ENCODE data around the gene RAG1. TPM values are rescaled to one million over a fixed set of nuclear protein-coding genes. Genes with fewer than 3 reads are reported as not detected.
A peak's percentile ranks its signal among the peaks of the same experiment; 100 is the strongest.

RAG1 gene
- total and polyA plus RNA-seq, 2 of the 8 experiments (the other 6 are each of a cell fraction or from before 2014, with no cell fraction given), result 0.14 to 0.58 TPM

- Histone ChIP-seq H2BK20ac (ENCODE audit: low read length) (no peak overlapping the region), H3K23me2 (ENCODE audit: low read depth, low read length) (no peaks in the 10 kb centered on the region), H3K9me3 (ENCODE audit: insufficient read depth in 2 of 2, low read depth in 1 of 2, low read length in 1 of 2) (no peaks in the 10 kb centered on the region), H4K5ac (ENCODE audit: insufficient read length, low read depth, low read length) (no peak overlapping the region), H3K4ac (replicated peaks; ENCODE audit: insufficient read length, low read depth, low read length) (no peak overlapping the region), H3K27me3 (replicated peaks in 1 of 4; ENCODE audit: control insufficient read depth in 3 of 4, extremely low read depth in 1 of 4, insufficient read depth in 3 of 4, low read length in 3 of 4) (peaks cover 0 to 1% (median 0%) of the 10 kb centered on the region in 4 experiments; a peak in 1 of 7 replicates), H2AFZ (ENCODE audit: low read length) (0 out of 2 replicates have a peak overlapping the region, but pooled peaks have one; percentile 41), H3K23ac (ENCODE audit: insufficient read length) (no peak overlapping the region), H3K27ac (ENCODE audit: low read depth, low read length) (no peak overlapping the region), H4K91ac (replicated peaks; ENCODE audit: insufficient read length, low read length) (no peak overlapping the region), H2BK120ac (replicated peaks; ENCODE audit: low read depth, low read length) (no peak overlapping the region), H3K9ac (replicated peaks in 1 of 4; ENCODE audit: extremely low read depth in 1 of 4, low read depth in 3 of 4, low read length in 3 of 4) (no peak overlapping the region), H2BK5ac (ENCODE audit: low read depth, low read length) (no peak overlapping the region), H3K14ac (ENCODE audit: insufficient read length) (no peak overlapping the region), H3K36me3 (ENCODE audit: control insufficient read depth in 2 of 4, insufficient read depth in 4 of 4, low read length in 3 of 4) (no peaks in the 10 kb centered on the region), H3K18ac (ENCODE audit: extremely low read depth, low read length) (no peak overlapping the region), H3K4me2 (ENCODE audit: insufficient read depth in 1 of 2, low read depth in 2 of 2, low read length in 2 of 2) (no peak overlapping the region), H4K20me1 (replicated peaks in 1 of 2; ENCODE audit: control insufficient read depth in 1 of 2, insufficient read depth in 2 of 2, low read length in 2 of 2) (no peaks in the 10 kb centered on the region), H2BK12ac (ENCODE audit: low read depth, low read length) (no peak overlapping the region), H4K8ac (ENCODE audit: extremely low read depth, insufficient read depth, low read length) (no peak overlapping the region), H3K79me2 (ENCODE audit: control insufficient read depth in 1 of 2, insufficient read depth in 2 of 2, low read length in 2 of 2) (no peaks in the 10 kb centered on the region), H2AK5ac (ENCODE audit: low read depth, low read length) (no peak overlapping the region), H3K4me1 (replicated peaks in 1 of 4; ENCODE audit: control insufficient read depth in 3 of 4, insufficient read depth in 4 of 4, low read length in 3 of 4) (no peaks in the 10 kb centered on the region), H2BK15ac (ENCODE audit: low read length) (no peak overlapping the region), H3K56ac (replicated peaks; ENCODE audit: insufficient read length, low read depth, low read length) (no peak overlapping the region), H3K79me1 (ENCODE audit: low read depth, low read length) (no peaks in the 10 kb centered on the region), H3K4me3 (ENCODE audit: extremely low read depth in 1 of 4, insufficient read depth in 2 of 4, low read depth in 3 of 4, low read length in 4 of 4) (no peak overlapping the region)
- no peak for DNase-seq (ENCODE audit: low read depth in 1 of 2, low spot score in 2 of 2)
- ChIA-PET POLR2A (ENCODE audit: partially characterized antibody) (no interaction called here), CTCF (ENCODE audit: partially characterized antibody) (interaction anchor here (0.6 to 1.3 kb wide), 2 partner anchors 24 to 52 kb away, joined by 3 read pairs; partner anchors contain the start of gene TRAF6)
- FAIRE-seq, result peak; percentile 28
- TF ChIP-seq CTBP2 (IDR thresholded peaks at IDR 0.05; ENCODE audit: borderline replicate concordance, insufficient read depth, insufficient read length, low read length), result no peak
- TF ChIP-seq USF2 (IDR thresholded peaks at IDR 0.05; ENCODE audit: low read length), result 0 out of 2 replicates have a peak, but pooled peaks have one; percentile 14
- 84% methylated on average over 3 of the region's 3 CpGs; no CpG with 5 or more reads in 1 of the 2 experiments for WGBS, 2 experiments (ENCODE audit: extremely low coverage in 1 of 2, insufficient coverage in 1 of 2, insufficient read length in 1 of 2, insufficient replicate concordance in 2 of 2, low coverage in 1 of 2, low lambda C conversion rate in 2 of 2, missing lambda C conversion rate in 1 of 2)
Observed at GRCh38 chr11:36534276-36534840, 33.4 kb upstream of the RAG1 start.
